Suprapubic skin (tissue), 3 donors: Measurements from ENCODE around the gene CACYBP.

ENCODE experiments used
- CTCF ChIP-seq, 2 donors: fragments of 200-600 bp in 1 of 2; fragments of 450-650 bp in 1 of 2; sonication (generic) in 1 of 2; IDR thresholded peaks; one replicate each; pipeline ENCODE4 v1.5.1; 2016 to 2019; ENCODE audit warnings: antibody characterized with exemption in 2 of 2, mild to moderate bottlenecking in 1 of 2, moderate library complexity in 1 of 2
- POLR2AphosphoS5 ChIP-seq, 3 donors: sonication (generic); formaldehyde crosslinking; IDR thresholded peaks; one replicate each; pipeline ENCODE4 v1.6.1; 2017; ENCODE audit warnings: antibody characterized with exemption in 3 of 3

DNA sequence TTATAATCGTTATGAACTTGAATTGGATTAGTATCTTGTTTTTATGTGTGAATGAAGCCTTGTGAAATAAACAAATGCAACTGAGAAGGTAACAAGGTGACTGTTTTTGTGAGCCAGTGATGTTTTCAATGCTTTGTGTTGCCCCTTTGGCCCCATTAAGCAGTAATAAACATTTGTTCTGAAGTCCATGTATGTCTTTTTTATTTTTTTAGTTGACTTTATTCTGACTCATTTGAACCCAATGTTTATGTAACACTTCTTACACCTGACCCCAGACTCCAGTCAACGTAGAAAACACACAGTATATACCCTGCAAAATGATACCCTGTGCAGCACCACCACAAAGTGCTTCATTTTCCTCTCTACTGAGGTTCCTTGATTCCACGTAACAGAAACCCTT, 4.6 kb upstream of the CACYBP start:
- TF ChIP-seq CTCF (IDR thresholded peaks at IDR 0.05), result no peak
- no peak for TF ChIP-seq POLR2AphosphoS5 (IDR thresholded peaks at IDR 0.05)
